H9 (cell line): Measurements from ENCODE around the gene B4GALT1. TPM values are rescaled to one million over a fixed set of nuclear protein-coding genes. Genes with fewer than 3 reads are reported as not detected.

Experiments used
- DNase-seq: peaks from one replicate; pipeline ENCODE4 v3.0.0-alpha.2; 2017
- H2AFZ ChIP-seq: one replicate; pipeline ENCODE4 v1.6.1; 2013; ENCODE audit warnings: mild to moderate bottlenecking, low read length, control low read depth, moderate library complexity
- H2AK5ac ChIP-seq: 2 replicates; pipeline ENCODE4 v1.6.1; 2013; ENCODE audit warnings: low read length, control low read depth, mixed read lengths; ENCODE audit not compliant: insufficient read length
- H2BK120ac ChIP-seq: one replicate; pipeline ENCODE4 v1.6.1; 2013; ENCODE audit warnings: low read depth, mild to moderate bottlenecking, low read length, control low read depth, inconsistent platforms; ENCODE audit not compliant: poor library complexity, severe bottlenecking
- H2BK12ac ChIP-seq: 2 replicates; pipeline ENCODE4 v1.6.1; 2013; ENCODE audit warnings: low read length, control low read depth, mixed read lengths, low read depth; ENCODE audit not compliant: insufficient read length
- H2BK15ac ChIP-seq: 2 replicates; pipeline ENCODE4 v1.6.1; 2013; ENCODE audit warnings: low read depth, low read length, control low read depth
- H2BK20ac ChIP-seq: one replicate; pipeline ENCODE4 v1.6.1; 2013; ENCODE audit warnings: low read depth, mild to moderate bottlenecking, low read length, control low read depth, inconsistent platforms; ENCODE audit not compliant: poor library complexity, severe bottlenecking
- H2BK5ac ChIP-seq: 2 replicates; pipeline ENCODE4 v1.6.1; 2013; ENCODE audit warnings: low read length, control low read depth, mixed read lengths; ENCODE audit not compliant: insufficient read length
- H3K14ac ChIP-seq: 2 replicates; pipeline ENCODE4 v1.6.1; 2013; ENCODE audit warnings: low read length, control low read depth; ENCODE audit not compliant: insufficient read depth
- H3K18ac ChIP-seq: 2 replicates; pipeline ENCODE4 v1.6.1; 2013; ENCODE audit warnings: low read depth, mild to moderate bottlenecking, mixed read lengths, low read length, control low read depth; ENCODE audit not compliant: insufficient read length
- H3K23ac ChIP-seq: 2 replicates; pipeline ENCODE4 v1.6.1; 2013; ENCODE audit warnings: low read length, control low read depth, mixed read lengths, low read depth; ENCODE audit not compliant: insufficient read length
- H3K23me2 ChIP-seq: 2 replicates; pipeline ENCODE4 v1.6.1; 2013; ENCODE audit warnings: low read depth, mild to moderate bottlenecking, mixed read lengths, low read length, control low read depth; ENCODE audit not compliant: insufficient read length, poor library complexity, severe bottlenecking
- H3K27ac ChIP-seq: 2 replicates; pipeline ENCODE4 v1.5.1; 2013; ENCODE audit warnings: low read length, control low read depth, mixed read lengths, low read depth; ENCODE audit not compliant: insufficient read length
- H3K27me3 ChIP-seq: 2 replicates; pipeline ENCODE4 v1.6.1; 2013; ENCODE audit warnings: low read length, control low read depth, inconsistent platforms; ENCODE audit not compliant: insufficient read depth
- H3K4ac ChIP-seq: 2 replicates; pipeline ENCODE4 v1.6.1; 2013; ENCODE audit warnings: low read depth, mild to moderate bottlenecking, control low read depth, inconsistent platforms, low read length, moderate library complexity
- H3K4me1 ChIP-seq: 2 replicates; pipeline ENCODE4 v1.6.1; 2013; ENCODE audit warnings: low read length, control low read depth, inconsistent platforms; ENCODE audit not compliant: insufficient read depth
- H3K4me2 ChIP-seq: 2 replicates; pipeline ENCODE4 v1.6.1; 2013; ENCODE audit warnings: low read length, control low read depth, mixed read lengths; ENCODE audit not compliant: insufficient read length, insufficient read depth
- H3K56ac ChIP-seq: 2 replicates; pipeline ENCODE4 v1.6.1; 2013; ENCODE audit warnings: low read depth, mild to moderate bottlenecking, mixed read lengths, low read length, control low read depth; ENCODE audit not compliant: insufficient read length
- H3K79me1 ChIP-seq: 2 replicates; pipeline ENCODE4 v1.6.1; 2013; ENCODE audit warnings: low read depth, mild to moderate bottlenecking, moderate library complexity, low read length, control low read depth, inconsistent platforms; ENCODE audit not compliant: insufficient read depth, poor library complexity, severe bottlenecking
- H3K79me2 ChIP-seq: 2 replicates; pipeline ENCODE4 v1.6.1; 2013; ENCODE audit warnings: low read length, control low read depth, inconsistent platforms; ENCODE audit not compliant: insufficient read depth
- H3K9ac ChIP-seq: 2 replicates; pipeline ENCODE4 v1.6.1; 2013; ENCODE audit warnings: low read length, control low read depth, mixed read lengths; ENCODE audit not compliant: insufficient read length; ENCODE audit errors: extremely low read depth
- H3K9me3 ChIP-seq: one replicate; pipeline ENCODE4 v1.6.1; 2013; ENCODE audit warnings: low read depth, low read length, inconsistent platforms; ENCODE audit not compliant: control insufficient read depth
- H3T11ph ChIP-seq: one replicate; pipeline ENCODE4 v1.6.1; 2013; ENCODE audit warnings: mild to moderate bottlenecking, low read length, control low read depth, inconsistent platforms
- H4K20me1 ChIP-seq: one replicate; pipeline ENCODE4 v1.6.1; 2013; ENCODE audit not compliant: control insufficient read depth, insufficient read length, insufficient read depth
- H4K5ac ChIP-seq: 2 replicates; pipeline ENCODE4 v1.6.1; 2013; ENCODE audit warnings: low read depth, mild to moderate bottlenecking, mixed read lengths, low read length, control low read depth; ENCODE audit not compliant: insufficient read length
- H4K8ac ChIP-seq: replicated peaks from 2 replicates; pipeline ENCODE4 v1.6.1; 2013; ENCODE audit warnings: low read length, control low read depth, mixed read lengths, low read depth; ENCODE audit not compliant: insufficient read length
- H4K91ac ChIP-seq: 2 replicates; pipeline ENCODE4 v1.6.1; 2013; ENCODE audit warnings: low read depth, mild to moderate bottlenecking, moderate library complexity, mixed read lengths, low read length, control low read depth; ENCODE audit not compliant: insufficient read length
- H3K27ac Mint-ChIP-seq, 3 experiments: 2 replicates in 2 of 3; 3 replicates in 1 of 3; pipeline ENCODE4 v1.8.0; 2020 to 2021; ENCODE audit warnings: mixed read lengths in 3 of 3, mild to moderate bottlenecking in 1 of 3, moderate library complexity in 1 of 3
- H3K27me3 Mint-ChIP-seq: 2 replicates; pipeline ENCODE4 v1.8.0; 2021; ENCODE audit warnings: low read depth, mild to moderate bottlenecking, moderate library complexity, mixed read lengths
- H3K36me3 Mint-ChIP-seq, 3 experiments: 2 replicates in 2 of 3; 3 replicates in 1 of 3; pipeline ENCODE4 v1.8.0; 2020 to 2021; ENCODE audit warnings: low read depth in 3 of 3, mixed read lengths in 3 of 3; ENCODE audit not compliant: insufficient read depth in 1 of 3
- H3K4me1 Mint-ChIP-seq, 2 experiments: 2 replicates each; pipeline ENCODE4 v1.8.0; 2020; ENCODE audit warnings: mixed read lengths in 2 of 2
- H3K4me3 Mint-ChIP-seq, 2 experiments: 2 replicates in 1 of 2; 3 replicates in 1 of 2; pipeline ENCODE4 v1.8.0; 2020 to 2021; ENCODE audit warnings: mild to moderate bottlenecking in 2 of 2, mixed read lengths in 2 of 2, moderate library complexity in 1 of 2
- H3K9me3 Mint-ChIP-seq, 2 experiments: 2 replicates in 1 of 2; 3 replicates in 1 of 2; pipeline ENCODE4 v1.8.0; 2020; ENCODE audit warnings: mild to moderate bottlenecking in 2 of 2, mixed read lengths in 2 of 2, moderate library complexity in 1 of 2
- CTCF ChIP-seq: fragments of 200-600 bp; sonication (generic); conservative IDR thresholded peaks from 3 replicates; pipeline ENCODE4 v1.8.0; 2021; ENCODE audit warnings: antibody characterized with exemption, mild to moderate bottlenecking
- WGBS: extraction: QIAGEN DNeasy Blood & Tissue Kit; methylation state at CpG from one replicate; pipeline ENCODE4 v1.1.7; 2013; ENCODE audit warnings: missing lambda C conversion rate, low lambda C conversion rate, mixed read lengths; ENCODE audit not compliant: insufficient read length; ENCODE audit errors: extremely low coverage; 5-methylcytosine and 5-hydroxymethylcytosine counted together
- total RNA-seq: library from RNA; stranded (reverse); gene quantifications from 2 replicates; pipeline ENCODE4 v1.2.1, GENCODE V29; 2021

Gene B4GALT1
- total RNA-seq, 1 experiment from 2014 or later = 15.3 TPM

GRCh38 chr9:33164138-33164809 is 2.9 kb downstream of the B4GALT1 start:
- Histone ChIP-seq H3K14ac (no peak overlapping the region), H3T11ph (no peak overlapping the region), H2BK5ac (no peak overlapping the region), H3K9me3 (no peaks in the 10 kb centered on the region), H2AK5ac (no peak overlapping the region), H3K79me2 (no peaks in the 10 kb centered on the region; the same call in 1 of the 2 replicates), H3K79me1 (no peaks in the 10 kb centered on the region), H3K27me3 (no peaks in the 10 kb centered on the region; the same call in 1 of the 2 replicates), H3K4ac (no peak overlapping the region), H4K20me1 (no peaks in the 10 kb centered on the region), H3K4me1 (peaks cover 3% of the 10 kb centered on the region; the same call in 1 of the 2 replicates), H3K56ac (no peak overlapping the region), H2BK15ac (no peak overlapping the region), H3K9ac (no peak overlapping the region), H4K91ac (no peak overlapping the region), H2BK12ac (no peak overlapping the region), H4K5ac (no peak overlapping the region), H2BK20ac (no peak overlapping the region), H3K23me2 (peaks cover 15% of the 10 kb centered on the region), H2BK120ac (no peak overlapping the region), H3K23ac (no peak overlapping the region), H3K27ac (no peak overlapping the region), H4K8ac (no peak overlapping the region), H2AFZ (no peak overlapping the region), H3K18ac (no peak overlapping the region), H3K4me2 (no peak overlapping the region)
- Mint-ChIP-seq H3K27me3 (peaks cover 40% of the 10 kb centered on the region), H3K27ac (no peak overlapping the region), H3K4me3 (no peak overlapping the region; a peak in 2 of 5 replicates), H3K36me3 (no peaks in the 10 kb centered on the region; a peak in 1 of 7 replicates), H3K9me3 (no peaks in the 10 kb centered on the region), H3K4me1 (peaks cover 33 to 38% of the 10 kb centered on the region in 2 experiments)
- DNase-seq = no peak
- no peak for TF ChIP-seq CTCF
- WGBS = no CpG with 5 or more reads among the region's 11 CpGs
